Measurements from ENCODE around the gene DUSP2.

DNA sequence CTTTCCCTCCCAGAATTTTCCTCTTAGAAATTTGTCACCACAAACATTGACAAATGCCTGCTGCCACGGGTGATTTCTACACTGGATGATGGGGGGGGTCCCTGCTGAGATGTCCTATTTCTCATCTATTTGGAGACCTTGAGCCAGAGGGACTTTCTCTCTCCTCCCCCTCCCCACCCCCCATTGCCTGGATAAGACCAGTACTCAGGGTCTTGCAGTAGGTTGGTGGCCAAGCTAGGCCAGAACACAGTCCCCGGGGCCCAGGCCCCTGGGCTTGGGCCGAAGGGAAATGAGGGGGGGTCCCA lies 560 bp upstream of the DUSP2 start:
- TF ChIP-seq, protein P1, sequence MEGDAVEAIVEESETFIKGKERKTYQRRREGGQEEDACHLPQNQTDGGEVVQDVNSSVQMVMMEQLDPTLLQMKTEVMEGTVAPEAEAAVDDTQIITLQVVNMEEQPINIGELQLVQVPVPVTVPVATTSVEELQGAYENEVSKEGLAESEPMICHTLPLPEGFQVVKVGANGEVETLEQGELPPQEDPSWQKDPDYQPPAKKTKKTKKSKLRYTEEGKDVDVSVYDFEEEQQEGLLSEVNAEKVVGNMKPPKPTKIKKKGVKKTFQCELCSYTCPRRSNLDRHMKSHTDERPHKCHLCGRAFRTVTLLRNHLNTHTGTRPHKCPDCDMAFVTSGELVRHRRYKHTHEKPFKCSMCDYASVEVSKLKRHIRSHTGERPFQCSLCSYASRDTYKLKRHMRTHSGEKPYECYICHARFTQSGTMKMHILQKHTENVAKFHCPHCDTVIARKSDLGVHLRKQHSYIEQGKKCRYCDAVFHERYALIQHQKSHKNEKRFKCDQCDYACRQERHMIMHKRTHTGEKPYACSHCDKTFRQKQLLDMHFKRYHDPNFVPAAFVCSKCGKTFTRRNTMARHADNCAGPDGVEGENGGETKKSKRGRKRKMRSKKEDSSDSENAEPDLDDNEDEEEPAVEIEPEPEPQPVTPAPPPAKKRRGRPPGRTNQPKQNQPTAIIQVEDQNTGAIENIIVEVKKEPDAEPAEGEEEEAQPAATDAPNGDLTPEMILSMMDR (IDR thresholded peaks at IDR 0.05): no peak
- TF ChIP-seq POLR2A (IDR thresholded peaks at IDR 0.05): no peak
